Raji (cell line): ENCODE results near the gene DEXI.

Experiments used
- POLR2A ChIP-seq: IDR thresholded peaks from 2 replicates; pipeline ENCODE4 v1.6.1; 2011; ENCODE audit warnings: low read depth, low read length, control low read depth; ENCODE audit not compliant: insufficient read depth

The DEXI gene

GRCh38 chr16:10926867-10927266 is 15.4 kb downstream of the DEXI start:
- no peak for TF ChIP-seq POLR2A

DNA sequence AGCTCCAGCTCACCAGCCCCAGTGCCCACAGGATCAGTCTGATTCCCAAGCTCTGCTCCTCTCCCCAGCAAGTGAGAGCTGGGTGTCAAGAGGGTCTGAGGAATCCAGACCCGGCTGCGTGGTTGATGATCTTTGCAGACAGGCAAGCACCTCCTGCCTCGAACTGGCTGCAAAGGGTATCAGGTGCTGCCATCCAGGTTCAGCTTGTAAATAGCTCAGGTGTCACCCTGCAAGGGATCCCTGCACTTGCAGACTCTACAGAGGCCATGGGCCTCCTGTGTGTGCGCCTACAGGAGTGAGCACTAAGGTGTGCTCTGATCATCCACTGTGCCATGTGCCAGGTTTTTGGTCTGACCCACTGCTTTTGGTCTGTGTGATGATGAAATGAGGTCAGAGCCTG is 16.2 kb downstream of the DEXI start:
- no peak for TF ChIP-seq POLR2A

GRCh38 chr16:10923650-10924214 is 18.5 kb downstream of the DEXI start:
- TF ChIP-seq POLR2A: no peak

GRCh38 chr16:10923146-10923649 is 19.1 kb downstream of the DEXI start:
- TF ChIP-seq POLR2A: no peak

DNA sequence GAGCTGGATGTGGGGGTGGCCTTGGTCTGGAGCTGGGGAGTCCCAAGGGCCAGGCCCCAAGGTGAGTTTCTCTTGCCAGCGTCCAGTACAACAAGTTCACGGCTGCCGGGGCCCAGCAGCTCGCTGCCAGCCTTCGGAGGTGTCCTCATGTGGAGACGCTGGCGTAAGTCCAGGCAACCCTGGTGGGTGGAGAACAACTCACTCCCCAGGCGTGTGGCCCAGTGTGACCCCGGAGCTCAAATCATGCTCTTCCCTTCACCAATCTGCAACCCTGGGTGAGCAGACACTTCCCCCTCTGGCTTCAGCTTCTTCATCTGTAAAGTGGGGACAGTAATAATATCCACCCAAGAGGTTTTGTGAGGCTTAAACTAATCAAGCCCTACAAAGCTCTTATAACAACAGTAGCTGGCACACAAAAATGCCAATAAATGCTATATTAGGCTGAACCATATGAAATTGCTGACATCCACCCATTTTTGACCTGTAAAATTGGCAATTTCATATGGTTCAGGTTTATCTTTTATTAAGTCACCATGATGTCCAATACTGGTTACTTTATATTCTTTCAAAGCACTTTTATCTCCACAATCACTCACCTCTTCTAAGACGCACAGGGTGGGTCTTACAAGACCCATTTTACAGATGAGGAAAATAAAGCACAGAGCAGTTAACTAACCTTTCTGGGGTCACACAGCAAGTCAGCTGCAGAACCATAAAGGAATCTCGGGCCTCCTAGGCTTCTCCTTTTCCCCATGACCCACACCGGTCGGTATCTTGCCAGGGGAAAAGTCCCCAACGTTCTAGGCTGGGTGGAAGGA is 19.7 kb downstream of the DEXI start:
- no peak for TF ChIP-seq POLR2A

- no peak for TF ChIP-seq POLR2A
Observed at GRCh38 chr16:10921536-10922327, 20.5 kb downstream of the DEXI start.

DNA sequence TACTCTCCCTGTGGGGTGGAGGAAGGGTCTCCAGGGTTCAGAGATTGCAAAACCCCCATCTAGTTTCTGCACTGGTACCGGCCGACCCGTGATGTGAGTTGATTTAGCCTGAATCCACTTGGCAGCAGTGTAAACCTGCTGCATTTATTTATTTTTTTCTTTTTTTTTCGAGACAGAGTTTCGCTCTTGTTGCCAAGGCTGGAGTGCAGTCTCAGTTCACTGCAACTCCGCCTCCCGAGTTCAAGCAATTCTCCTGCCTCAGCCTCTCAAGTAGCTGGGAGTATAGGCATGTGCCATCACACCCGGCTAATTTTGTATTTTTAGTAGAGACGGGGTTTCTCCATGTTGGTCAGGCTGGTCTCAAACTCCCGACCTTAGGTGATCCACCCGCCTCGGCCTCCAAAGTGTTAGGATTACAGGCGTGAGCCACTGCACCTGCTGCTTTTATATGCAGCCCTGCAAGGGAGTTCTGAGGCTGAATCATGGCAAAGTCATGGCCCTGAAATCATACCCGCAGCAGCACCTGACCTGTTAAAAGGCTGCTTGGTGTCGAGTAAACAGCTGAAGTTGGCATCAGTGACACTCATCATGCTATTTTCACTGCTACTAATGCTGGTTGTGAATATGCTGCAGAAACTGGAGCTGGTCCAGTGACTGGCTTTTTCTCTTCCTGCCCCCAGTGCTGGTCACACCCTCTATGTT is 21.4 kb downstream of the DEXI start:
- TF ChIP-seq POLR2A: no peak

GRCh38 chr16:10919003-10919351 is 23.3 kb downstream of the DEXI start:
- no peak for TF ChIP-seq POLR2A

GRCh38 chr16:10918294-10919002 is 23.8 kb downstream of the DEXI start:
- TF ChIP-seq POLR2A: no peak

DNA sequence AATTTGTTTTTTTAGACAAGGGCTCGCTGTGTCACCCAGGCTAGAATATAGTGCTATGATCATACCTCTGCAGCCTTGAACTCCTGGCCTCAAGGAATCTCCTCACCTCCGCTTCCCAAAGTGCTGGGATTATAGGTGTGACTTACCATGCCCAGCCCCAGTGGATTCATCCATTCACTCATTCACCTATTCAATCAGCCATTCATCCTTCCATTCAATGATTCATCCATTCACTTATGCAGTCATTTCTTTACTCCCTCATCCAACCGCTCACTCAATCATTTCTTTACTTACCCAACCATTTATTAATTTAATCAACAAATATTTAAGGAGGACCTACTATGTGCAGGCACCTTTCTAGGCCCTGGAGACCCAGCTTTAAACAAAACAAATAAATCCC is 25.7 kb downstream of the DEXI start:
- no peak for TF ChIP-seq POLR2A

- no peak for TF ChIP-seq POLR2A
Observed at GRCh38 chr16:10911267-10911666, 31.0 kb downstream of the DEXI start.

DNA sequence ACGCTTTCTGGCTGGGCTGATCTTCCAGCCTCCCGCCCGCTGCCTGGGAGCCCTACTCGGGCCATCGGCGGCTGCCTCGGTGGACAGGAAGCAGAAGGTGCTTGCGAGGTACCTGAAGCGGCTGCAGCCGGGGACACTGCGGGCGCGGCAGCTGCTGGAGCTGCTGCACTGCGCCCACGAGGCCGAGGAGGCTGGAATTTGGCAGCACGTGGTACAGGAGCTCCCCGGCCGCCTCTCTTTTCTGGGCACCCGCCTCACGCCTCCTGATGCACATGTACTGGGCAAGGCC is 34.6 kb downstream of the DEXI start:
- no peak for TF ChIP-seq POLR2A

GRCh38 chr16:10906914-10907756 is 35.1 kb downstream of the DEXI start:
- no peak for TF ChIP-seq POLR2A

- no peak for TF ChIP-seq POLR2A
Observed at GRCh38 chr16:10906482-10906881, 35.8 kb downstream of the DEXI start.
